HCT116 (cell line): ENCODE data around the gene HIVEP3. TPM values are rescaled to one million over a fixed set of nuclear protein-coding genes. Genes with fewer than 3 reads are reported as not detected.

Experiments
- ATAC-seq: fragments of 200-7000 bp; cut with Tn5 transposase; 2 replicates; pipeline ENCODE4 v1.9.1; 2020; ENCODE audit warnings: mild to moderate bottlenecking, moderate library complexity
- BruUV-seq: library from RNA; stranded (reverse); fragments of 400-500 nt; replicated peaks from 2 replicates; lab custom pipeline; 2021; lab: Mats Ljungman, UMichigan
- CTCF ChIA-PET: fragments of 300-600 bp; sonication (Branson Sonifier 250); formaldehyde crosslinking; loops from one replicate; lab custom pipeline; 2021; ENCODE audit warnings: antibody characterized with exemption; lab: Charles Lee
- POLR2A ChIA-PET: fragments of 300-600, 350-600 bp; sonication (Branson Sonifier 250); formaldehyde crosslinking; loops from one replicate; lab custom pipeline; 2021; ENCODE audit warnings: antibody characterized with exemption; lab: Charles Lee
- RAD21 ChIA-PET, 2 experiments: fragments of 300-600 bp; sonication (Branson Sonifier 250); formaldehyde crosslinking; loops; one replicate each; lab custom pipeline; 2023; ENCODE audit warnings: low total read pairs in 2 of 2; ENCODE audit not compliant: uncharacterized antibody in 2 of 2, unreplicated experiment in 2 of 2, low non-redundant PET in 1 of 2; lab: Charles Lee
- DNase-seq: peaks from one replicate; pipeline ENCODE4 v3.0.0-alpha.2; 2010; ENCODE audit warnings: low read depth, low spot score
- H2AFZ ChIP-seq: fragments of 200-600 bp; shearing (Covaris generic), sonication (generic); 2 replicates; pipeline ENCODE4 v1.6.1; 2017; ENCODE audit warnings: low read depth, mixed run types, mixed read lengths, antibody characterized with exemption, low read length; ENCODE audit not compliant: poor library complexity, severe bottlenecking
- H3K27ac ChIP-seq: 2 replicates; pipeline ENCODE4 v1.5.1; 2012; ENCODE audit warnings: low read depth, low read length
- H3K27me3 ChIP-seq: fragments of 200-600 bp; sonication (generic); 2 replicates; pipeline ENCODE4 v1.6.1; 2016; ENCODE audit warnings: mixed run types, low read length, mixed read lengths; ENCODE audit not compliant: insufficient read depth
- H3K36me3 ChIP-seq, 2 experiments: fragments of 200-500 bp in 1 of 2; fragments of 200-600 bp in 1 of 2; sonication (Bioruptor generic) in 1 of 2; sonication (generic) in 1 of 2; 2 replicates each; pipeline versions ENCODE4 v1.5.1 to v1.6.1; 2014 to 2016; ENCODE audit warnings: low read length in 2 of 2, inconsistent platforms in 1 of 2, mixed read lengths in 1 of 2, mixed run types in 1 of 2; ENCODE audit not compliant: insufficient read depth in 2 of 2, control insufficient read depth in 1 of 2
- H3K4me1 ChIP-seq, 2 experiments: fragments of 200-600 bp in 1 of 2; sonication (generic) in 1 of 2; 2 replicates each; pipeline versions ENCODE4 v1.5.1 to v1.6.1; 2012 to 2017; ENCODE audit warnings: low read length in 2 of 2, inconsistent platforms in 1 of 2, mild to moderate bottlenecking in 1 of 2, mixed read lengths in 1 of 2, mixed run types in 1 of 2, moderate library complexity in 1 of 2; ENCODE audit not compliant: insufficient read depth in 2 of 2, control insufficient read depth in 1 of 2
- H3K4me2 ChIP-seq: fragments of 200-600 bp; sonication (generic); 2 replicates; pipeline ENCODE4 v1.6.1; 2017; ENCODE audit warnings: mixed run types, low read length, mixed read lengths
- H3K4me3 ChIP-seq, 2 experiments: fragments of 200-600 bp in 1 of 2; sonication (generic) in 1 of 2; replicated peaks in 1 of 2; 2 replicates each; pipeline ENCODE4 v1.5.1; 2011 to 2016; ENCODE audit warnings: low read length in 2 of 2, control low read depth in 1 of 2, low read depth in 1 of 2, mild to moderate bottlenecking in 1 of 2, mixed read lengths in 1 of 2, mixed run types in 1 of 2
- H3K79me2 ChIP-seq: fragments of 200-600 bp; sonication (generic); 2 replicates; pipeline ENCODE4 v1.6.1; 2017; ENCODE audit warnings: mild to moderate bottlenecking, mixed run types, low read length, moderate library complexity, mixed read lengths; ENCODE audit not compliant: insufficient read depth
- H3K9ac ChIP-seq: fragments of 200-600 bp; sonication (generic); 2 replicates; pipeline ENCODE4 v1.6.1; 2016; ENCODE audit warnings: low read length, mixed read lengths
- H3K9me2 ChIP-seq: fragments of 200-600 bp; sonication (generic), shearing (Covaris generic); 2 replicates; pipeline ENCODE4 v1.6.1; 2017; ENCODE audit warnings: mixed run types, mild to moderate bottlenecking, moderate library complexity; ENCODE audit not compliant: insufficient read depth
- H3K9me3 ChIP-seq, 2 experiments: fragments of 200-500 bp in 1 of 2; fragments of 200-600 bp in 1 of 2; sonication (Bioruptor generic) in 1 of 2; sonication (generic) in 1 of 2; 2 replicates each; pipeline ENCODE4 v1.6.1; 2014 to 2017; ENCODE audit warnings: low read length in 2 of 2, mixed read lengths in 2 of 2, inconsistent platforms in 1 of 2, low read depth in 1 of 2, mild to moderate bottlenecking in 1 of 2, mixed run types in 1 of 2, moderate library complexity in 1 of 2; ENCODE audit not compliant: control insufficient read depth in 1 of 2, insufficient read depth in 1 of 2
- H4K20me1 ChIP-seq: fragments of 200-600 bp; sonication (generic), shearing (Covaris generic); 2 replicates; pipeline ENCODE4 v1.6.1; 2017; ENCODE audit warnings: mixed run types, mild to moderate bottlenecking, moderate library complexity; ENCODE audit not compliant: insufficient read depth
- CBX3 ChIP-seq: IDR thresholded peaks from 2 replicates; pipeline ENCODE4 v1.6.1; 2012; ENCODE audit warnings: low read depth
- CEBPB ChIP-seq: IDR thresholded peaks from 2 replicates; pipeline ENCODE4 v1.6.1; 2012; ENCODE audit warnings: low read depth
- CTCF ChIP-seq, 3 experiments: fragments of 200-600 bp in 1 of 3; sonication (generic) in 1 of 3; IDR thresholded peaks in 2 of 3; conservative IDR thresholded peaks in 1 of 3; 2 replicates each; pipeline ENCODE4 v1.5.1; 2012 to 2017; ENCODE audit warnings: low read depth in 2 of 3, low read length in 2 of 3, antibody characterized with exemption in 1 of 3, borderline replicate concordance in 1 of 3, control low read depth in 1 of 3, mild to moderate bottlenecking in 1 of 3, mixed read lengths in 1 of 3, mixed run types in 1 of 3, moderate library complexity in 1 of 3; ENCODE audit not compliant: insufficient read depth in 1 of 3
- EGR1 ChIP-seq: IDR thresholded peaks from 2 replicates; pipeline ENCODE4 v1.6.1; 2012; ENCODE audit warnings: low read depth
- EZH2 ChIP-seq: fragments of 200-600 bp; sonication (generic); IDR thresholded peaks from 2 replicates; pipeline ENCODE4 v1.6.1; 2017; ENCODE audit warnings: antibody characterized with exemption, mixed run types
- EZH2phosphoT487 ChIP-seq: fragments of 200-600 bp; IDR thresholded peaks from 2 replicates; pipeline ENCODE4 v1.6.1; 2018; ENCODE audit warnings: antibody characterized with exemption, borderline replicate concordance
- FOSL1 ChIP-seq: IDR thresholded peaks from 2 replicates; pipeline ENCODE4 v1.6.1; 2012; ENCODE audit warnings: low read depth
- JUND ChIP-seq: IDR thresholded peaks from 2 replicates; pipeline ENCODE4 v1.6.1; 2012
- MAX ChIP-seq: IDR thresholded peaks from 2 replicates; pipeline ENCODE4 v1.6.1; 2012
- POLR2AphosphoS5 ChIP-seq: IDR thresholded peaks from 2 replicates; pipeline ENCODE4 v1.6.1; 2011; ENCODE audit warnings: mild to moderate bottlenecking, low read depth, low read length, moderate library complexity
- RAD21 ChIP-seq: IDR thresholded peaks from 2 replicates; pipeline ENCODE4 v1.6.1; 2012; ENCODE audit warnings: low read depth, mild to moderate bottlenecking
- REST ChIP-seq: IDR thresholded peaks from 2 replicates; pipeline ENCODE4 v1.6.1; 2012; ENCODE audit warnings: low read depth
- SP1 ChIP-seq: IDR thresholded peaks from 2 replicates; pipeline ENCODE4 v1.6.1; 2012; ENCODE audit warnings: low read depth
- SRF ChIP-seq: IDR thresholded peaks from 2 replicates; pipeline ENCODE4 v1.6.1; 2012; ENCODE audit warnings: low read depth
- YY1 ChIP-seq: IDR thresholded peaks from 2 replicates; pipeline ENCODE4 v1.6.1; 2011; ENCODE audit warnings: low read length, low read depth, moderate library complexity, mild to moderate bottlenecking; ENCODE audit not compliant: insufficient replicate concordance; ENCODE audit errors: extremely low read depth
- ZBTB33 ChIP-seq: IDR thresholded peaks from 2 replicates; pipeline ENCODE4 v1.6.1; 2011; ENCODE audit warnings: mild to moderate bottlenecking, low read length, moderate library complexity; ENCODE audit not compliant: insufficient replicate concordance; ENCODE audit errors: extremely low read depth
- ZFX ChIP-seq: fragments of 450-650 bp; IDR thresholded peaks from 2 replicates; pipeline ENCODE4 v1.6.1; 2017
- ZNF274 ChIP-seq: fragments of 200-500 bp; sonication (Bioruptor generic); IDR thresholded peaks from 2 replicates; pipeline ENCODE4 v1.6.1; 2014; ENCODE audit warnings: mild to moderate bottlenecking, low read depth, low read length, inconsistent platforms
- intact Hi-C: fragments of 100-400 bp; cut with micrococcal nuclease; formaldehyde crosslinking; loops from 2 replicates; pipeline ENCODE4 v1.10.0; 2022
- total RNA-seq: library from RNA; stranded (reverse); gene quantifications from one replicate; pipeline ENCODE4 v1.2.1, GENCODE V29; 2021; ENCODE audit not compliant: unreplicated experiment

The HIVEP3 gene
- total RNA-seq, 1 experiment from 2014 or later: 7.1 TPM

- H4K20me1 ChIP-seq: no peaks in the 10 kb centered on the region
- TF ChIP-seq REST (no peak), CTCF (IDR thresholded peaks at IDR 0.05 in 2 of 3, conservative IDR thresholded peaks at IDR 0.05 in 1 of 3; ENCODE audit: borderline replicate concordance in 1 of 3, insufficient read depth in 1 of 3, low read depth in 2 of 3, low read length in 2 of 3) (no peak), SP1 (no peak), CEBPB (no peak), ZBTB33 (no peak), EGR1 (no peak), MAX (no peak), RAD21 (no peak), JUND (no peak), ZFX (no peak), CBX3 (no peak), SRF (no peak), EZH2phosphoT487 (no peak), FOSL1 (no peak), EZH2 (no peak), ZNF274 (no peak), POLR2AphosphoS5 (no peak), YY1 (no peak)
- H3K4me3 ChIP-seq: no peak overlapping the region
- RAD21 ChIA-PET: no interaction called here
- H3K27ac ChIP-seq: no peak overlapping the region
- H3K36me3 ChIP-seq: no peaks in the 10 kb centered on the region
- DNase-seq (no peak), ATAC-seq (no peak)
- CTCF ChIA-PET: no interaction called here
- H3K4me2 ChIP-seq: no peak overlapping the region
- H3K9me2 ChIP-seq: no peaks in the 10 kb centered on the region
- POLR2A ChIA-PET: no interaction called here
- H3K27me3 ChIP-seq: no peaks in the 10 kb centered on the region
- no TSS peak for BruUV-seq
- intact Hi-C loops: no loop called here
- H3K4me1 ChIP-seq: no peaks in the 10 kb centered on the region
- H2AFZ ChIP-seq: no peak overlapping the region
- H3K79me2 ChIP-seq: no peaks in the 10 kb centered on the region
- H3K9me3 ChIP-seq: no peaks in the 10 kb centered on the region
- no peak overlapping the region for H3K9ac ChIP-seq
Measured at GRCh38 chr1:41564741-41565475, 353.8 kb downstream of the HIVEP3 start.
